ENCODE results near the gene PADI2. TPM values are rescaled to one million over a fixed set of nuclear protein-coding genes. Genes with fewer than 3 reads are reported as not detected.

Gene PADI2
- total and polyA plus RNA-seq, 9 donors, result 37.2 to 81.7 (median 67.8) TPM

DNA sequence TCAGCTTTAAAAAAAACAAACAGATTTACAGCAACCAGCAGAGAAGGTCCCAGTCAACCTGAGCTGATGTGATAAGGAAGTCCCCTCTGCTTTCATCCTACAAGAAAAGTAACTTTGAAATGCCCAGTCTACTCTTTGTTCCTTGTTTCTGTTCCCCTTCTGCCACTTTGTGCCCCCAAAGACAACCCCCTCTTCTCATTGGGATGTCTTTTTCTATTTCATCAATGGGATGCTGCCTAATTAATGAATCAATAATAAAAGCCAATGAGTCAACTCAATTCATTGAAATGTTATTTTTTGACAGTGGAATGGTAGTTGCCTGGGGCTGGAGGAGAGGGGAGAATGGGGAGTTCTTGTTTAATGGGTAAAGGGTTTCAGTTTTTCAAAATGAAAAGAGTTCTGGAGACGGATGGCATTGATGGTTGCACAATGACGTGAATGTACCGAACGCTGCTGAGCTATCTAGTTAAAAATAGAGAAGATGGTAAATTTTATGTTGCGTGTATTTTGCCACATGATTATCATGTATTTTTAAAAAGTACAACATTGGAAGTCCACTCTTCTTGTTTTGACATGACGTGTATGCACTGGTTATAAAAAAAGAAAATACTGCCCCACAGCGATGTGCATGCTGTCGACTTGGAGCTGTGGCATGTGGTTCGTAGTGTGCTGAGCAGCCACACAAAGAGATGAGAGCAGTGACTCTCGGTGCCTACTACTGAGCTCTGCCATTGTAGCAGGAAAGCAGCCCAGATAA is 22.4 kb upstream of the PADI2 start:
- Histone ChIP-seq H3K36me3 (ENCODE audit: control insufficient read depth, insufficient read depth, low read length) (no peaks in the 10 kb centered on the region), H3K27ac (ENCODE audit: low read length) (no peak overlapping the region), H3K4me1 (ENCODE audit: control insufficient read depth, insufficient read depth, low read length) (no peaks in the 10 kb centered on the region), H3K4me3 (ENCODE audit: low read length) (no peak overlapping the region), H3K27me3 (ENCODE audit: control insufficient read depth, insufficient read depth, low read length) (peaks cover 10% of the 10 kb centered on the region), H3K9me3 (replicated peaks; ENCODE audit: control insufficient read depth, low read depth, low read length) (no peaks in the 10 kb centered on the region)
- peak; percentile 30 for DNase-seq
- WGBS (ENCODE audit: insufficient coverage), result 79% methylated on average over 5 of the region's 10 CpGs

DNA sequence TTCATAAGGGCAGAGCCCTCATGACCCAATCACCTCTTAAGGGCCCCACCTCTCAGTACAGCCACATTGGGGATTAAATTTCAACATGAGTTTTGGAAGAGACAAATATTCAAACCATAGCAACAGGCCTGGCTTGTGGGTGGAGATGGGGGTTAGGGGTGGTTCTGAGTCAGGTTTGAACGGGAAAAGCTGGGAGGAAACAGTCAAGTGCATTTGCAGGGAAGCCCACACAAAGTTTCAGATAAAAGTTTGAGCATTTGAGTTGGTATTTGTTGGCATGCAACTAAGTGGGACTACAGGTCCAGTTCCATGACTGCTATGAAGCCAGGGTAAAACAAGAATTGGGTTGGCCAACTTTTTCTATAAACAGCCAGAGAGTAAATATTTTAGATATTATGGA is 21.0 kb upstream of the PADI2 start:
- WGBS (ENCODE audit: insufficient coverage), result 11% methylated on average over 1 of the region's 1 CpG
- H3K27me3 ChIP-seq (ENCODE audit: control insufficient read depth, insufficient read depth, low read length), result peaks cover 17% of the 10 kb centered on the region
- no peak overlapping the region for H3K4me3 ChIP-seq (ENCODE audit: low read length)
- H3K36me3 ChIP-seq (ENCODE audit: control insufficient read depth, insufficient read depth, low read length), result no peaks in the 10 kb centered on the region
- no peaks in the 10 kb centered on the region for H3K9me3 ChIP-seq (replicated peaks; ENCODE audit: control insufficient read depth, low read depth, low read length)
- no peak overlapping the region for H3K27ac ChIP-seq (ENCODE audit: low read length)
- no peak for DNase-seq
- H3K4me1 ChIP-seq (ENCODE audit: control insufficient read depth, insufficient read depth, low read length), result no peaks in the 10 kb centered on the region

DNA sequence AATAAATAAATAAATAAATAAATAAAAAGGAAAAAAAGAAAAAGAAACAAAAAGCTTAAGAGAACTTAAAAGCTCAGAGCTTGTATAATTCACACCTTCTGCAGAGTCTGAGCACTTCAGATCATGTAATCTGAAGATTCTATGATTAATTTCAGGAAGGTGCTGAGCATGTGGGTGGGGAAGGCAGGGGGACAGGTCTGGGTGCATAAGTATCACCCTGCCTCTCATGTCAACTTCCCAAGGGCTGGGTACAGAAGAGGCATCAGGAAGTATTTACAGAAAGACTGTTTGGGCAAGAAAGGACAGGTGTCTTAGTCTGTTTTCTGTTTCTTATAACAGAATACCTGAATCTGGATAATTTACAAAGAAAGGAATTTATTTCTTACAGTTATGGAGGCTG is 20.4 kb upstream of the PADI2 start:
- no peak overlapping the region for H3K4me3 ChIP-seq (ENCODE audit: low read length)
- no peaks in the 10 kb centered on the region for H3K9me3 ChIP-seq (replicated peaks; ENCODE audit: control insufficient read depth, low read depth, low read length)
- H3K36me3 ChIP-seq (ENCODE audit: control insufficient read depth, insufficient read depth, low read length), result no peaks in the 10 kb centered on the region
- DNase-seq, result no peak
- no peaks in the 10 kb centered on the region for H3K4me1 ChIP-seq (ENCODE audit: control insufficient read depth, insufficient read depth, low read length)
- H3K27ac ChIP-seq (ENCODE audit: low read length), result no peak overlapping the region
- peaks cover 17% of the 10 kb centered on the region for H3K27me3 ChIP-seq (ENCODE audit: control insufficient read depth, insufficient read depth, low read length)

DNA sequence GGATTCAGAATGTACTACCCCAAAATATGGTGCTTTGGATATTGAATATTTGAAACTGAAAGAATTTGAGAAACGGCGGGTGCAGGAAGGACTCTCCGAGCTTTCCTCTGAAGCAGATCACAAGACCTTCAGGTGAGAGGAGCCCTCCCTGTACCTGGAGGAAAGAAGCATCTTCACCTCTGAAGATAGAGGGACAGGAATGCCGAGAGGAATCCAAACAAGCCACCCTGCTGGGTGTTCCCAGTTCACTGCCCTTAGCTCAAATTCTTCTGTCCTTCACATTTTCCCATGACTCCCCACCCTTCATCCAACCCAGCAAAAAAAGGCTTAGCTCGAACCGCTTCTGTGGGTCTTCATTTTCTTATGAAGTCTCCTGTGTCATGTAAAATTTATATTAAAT is 18.2 kb upstream of the PADI2 start:
- no peak for DNase-seq
- Histone ChIP-seq H3K4me1 (ENCODE audit: control insufficient read depth, insufficient read depth, low read length) (no peaks in the 10 kb centered on the region), H3K36me3 (ENCODE audit: control insufficient read depth, insufficient read depth, low read length) (no peaks in the 10 kb centered on the region), H3K4me3 (ENCODE audit: low read length) (no peak overlapping the region), H3K9me3 (replicated peaks; ENCODE audit: control insufficient read depth, low read depth, low read length) (no peaks in the 10 kb centered on the region), H3K27ac (ENCODE audit: low read length) (no peak overlapping the region), H3K27me3 (ENCODE audit: control insufficient read depth, insufficient read depth, low read length) (peaks cover 18% of the 10 kb centered on the region)
- no CpG with 5 or more reads among the region's 6 CpGs for WGBS (ENCODE audit: insufficient coverage)

DNA sequence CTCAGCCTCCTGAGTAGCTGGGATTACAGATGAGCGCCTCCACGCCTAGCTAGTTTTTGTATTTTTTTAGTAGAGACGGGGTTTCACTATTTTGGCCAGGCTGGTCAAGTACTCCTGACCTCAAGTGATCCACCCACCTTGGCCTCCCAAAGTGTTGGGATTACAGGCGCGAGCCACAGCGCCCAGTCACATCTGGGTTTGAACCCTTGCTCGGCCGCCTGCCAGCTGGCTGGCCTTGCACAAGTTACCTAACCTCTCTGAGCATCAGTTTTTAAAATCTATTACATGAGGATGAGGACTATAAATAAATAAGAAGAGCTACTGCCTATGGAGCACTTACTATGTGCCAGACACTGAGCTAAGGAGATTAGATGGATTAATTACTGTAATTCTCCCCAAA is 17.7 kb upstream of the PADI2 start:
- Histone ChIP-seq H3K36me3 (ENCODE audit: control insufficient read depth, insufficient read depth, low read length) (no peaks in the 10 kb centered on the region), H3K27me3 (ENCODE audit: control insufficient read depth, insufficient read depth, low read length) (peaks cover 18% of the 10 kb centered on the region), H3K9me3 (replicated peaks; ENCODE audit: control insufficient read depth, low read depth, low read length) (no peaks in the 10 kb centered on the region), H3K4me1 (ENCODE audit: control insufficient read depth, insufficient read depth, low read length) (no peaks in the 10 kb centered on the region), H3K4me3 (ENCODE audit: low read length) (no peak overlapping the region), H3K27ac (ENCODE audit: low read length) (no peak overlapping the region)
- no peak for DNase-seq
- 33% methylated on average over 1 of the region's 8 CpGs for WGBS (ENCODE audit: insufficient coverage)

DNA sequence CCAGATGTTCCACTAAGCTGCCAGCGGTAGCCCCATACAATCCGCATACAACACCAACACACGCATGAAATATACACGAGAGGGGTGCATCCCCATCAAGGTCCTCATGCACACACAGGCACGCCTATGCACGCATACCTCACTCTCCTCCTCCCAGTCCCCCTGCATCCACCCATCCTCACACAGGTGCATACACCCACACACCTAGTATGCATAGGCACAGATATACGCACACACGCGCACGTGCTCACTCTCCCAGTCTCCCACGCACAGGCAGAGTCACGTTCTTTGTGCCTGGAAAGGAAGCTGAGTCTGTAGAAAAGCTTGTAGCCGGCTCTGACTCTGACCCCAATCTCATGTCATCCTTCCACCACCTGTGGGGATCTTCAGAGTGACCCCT is 16.9 kb upstream of the PADI2 start:
- Histone ChIP-seq H3K4me3 (ENCODE audit: low read length) (no peak overlapping the region), H3K9me3 (replicated peaks; ENCODE audit: control insufficient read depth, low read depth, low read length) (no peaks in the 10 kb centered on the region), H3K4me1 (ENCODE audit: control insufficient read depth, insufficient read depth, low read length) (no peaks in the 10 kb centered on the region), H3K27ac (ENCODE audit: low read length) (no peak overlapping the region), H3K36me3 (ENCODE audit: control insufficient read depth, insufficient read depth, low read length) (no peaks in the 10 kb centered on the region), H3K27me3 (ENCODE audit: control insufficient read depth, insufficient read depth, low read length) (peaks cover 18% of the 10 kb centered on the region)
- 84% methylated on average over 9 of the region's 13 CpGs for WGBS (ENCODE audit: insufficient coverage)
- DNase-seq, result no peak

DNA sequence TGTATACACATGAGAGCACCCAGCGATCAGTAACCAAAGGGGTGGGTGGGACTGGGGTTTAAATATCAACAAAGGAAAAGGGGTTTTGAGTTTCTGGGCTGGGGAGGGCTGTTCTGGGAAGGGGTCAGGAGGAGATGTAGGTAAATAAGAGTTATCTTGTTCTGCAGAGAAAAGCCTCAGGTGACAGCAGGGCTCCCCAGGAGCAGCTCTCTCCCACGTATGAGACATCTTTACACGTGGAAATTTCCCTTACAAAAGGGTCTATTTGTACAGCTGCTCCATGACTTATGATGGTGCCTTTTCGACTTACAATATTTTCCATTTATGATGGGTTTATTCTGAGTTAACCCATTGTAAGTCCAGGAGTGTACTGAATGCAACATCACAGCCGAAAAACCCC is 16.3 kb upstream of the PADI2 start:
- no peaks in the 10 kb centered on the region for H3K4me1 ChIP-seq (ENCODE audit: control insufficient read depth, insufficient read depth, low read length)
- H3K27ac ChIP-seq (ENCODE audit: low read length), result no peak overlapping the region
- H3K4me3 ChIP-seq (ENCODE audit: low read length), result no peak overlapping the region
- H3K36me3 ChIP-seq (ENCODE audit: control insufficient read depth, insufficient read depth, low read length), result no peaks in the 10 kb centered on the region
- no peak for DNase-seq
- 100% methylated on average over 1 of the region's 5 CpGs for WGBS (ENCODE audit: insufficient coverage)
- H3K9me3 ChIP-seq (replicated peaks; ENCODE audit: control insufficient read depth, low read depth, low read length), result no peaks in the 10 kb centered on the region
- H3K27me3 ChIP-seq (ENCODE audit: control insufficient read depth, insufficient read depth, low read length), result peaks cover 18% of the 10 kb centered on the region

DNA sequence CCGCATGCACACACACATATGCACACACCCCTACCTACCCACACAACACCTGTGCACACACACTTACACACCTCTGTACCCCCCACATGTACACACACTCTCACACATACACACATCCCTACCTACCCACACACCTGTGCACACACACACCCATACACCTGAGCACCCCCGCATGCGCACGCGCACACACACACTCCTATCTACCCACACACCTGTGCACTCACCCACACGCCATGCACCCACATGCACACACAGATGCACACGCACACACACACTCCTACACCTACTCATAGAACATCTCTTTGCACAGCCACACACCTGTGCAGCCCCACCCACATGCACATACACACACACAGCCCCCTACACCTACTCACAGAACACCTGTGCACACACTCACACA is 15.5 kb upstream of the PADI2 start:
- Histone ChIP-seq H3K27me3 (ENCODE audit: control insufficient read depth, insufficient read depth, low read length) (peaks cover 18% of the 10 kb centered on the region), H3K27ac (ENCODE audit: low read length) (no peak overlapping the region), H3K36me3 (ENCODE audit: control insufficient read depth, insufficient read depth, low read length) (no peaks in the 10 kb centered on the region), H3K4me1 (ENCODE audit: control insufficient read depth, insufficient read depth, low read length) (no peaks in the 10 kb centered on the region), H3K4me3 (ENCODE audit: low read length) (no peak overlapping the region), H3K9me3 (replicated peaks; ENCODE audit: control insufficient read depth, low read depth, low read length) (no peaks in the 10 kb centered on the region)
- WGBS (ENCODE audit: insufficient coverage), result 96% methylated on average over 7 of the region's 7 CpGs
- DNase-seq, result no peak

DNA sequence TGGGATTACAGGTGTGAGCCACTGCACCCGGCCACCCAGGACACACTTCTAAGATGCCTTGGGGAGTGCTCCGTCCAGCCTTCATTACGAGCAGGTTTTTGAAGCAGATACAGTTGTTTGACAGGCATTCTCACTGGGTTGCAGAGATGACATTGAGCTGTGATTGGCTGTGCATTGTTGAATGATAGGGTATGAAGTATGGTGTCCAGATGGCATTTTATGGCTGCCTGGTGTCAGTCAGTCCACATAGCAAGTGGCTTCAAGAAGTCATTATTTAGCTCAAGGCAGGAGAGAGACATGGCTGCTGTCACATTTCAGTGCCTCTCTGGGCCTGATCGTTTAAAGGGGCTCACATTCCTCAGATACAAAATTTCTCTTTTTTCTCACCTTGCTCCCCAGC is 14.8 kb upstream of the PADI2 start:
- Histone ChIP-seq H3K4me1 (ENCODE audit: control insufficient read depth, insufficient read depth, low read length) (no peaks in the 10 kb centered on the region), H3K27me3 (ENCODE audit: control insufficient read depth, insufficient read depth, low read length) (peaks cover 16% of the 10 kb centered on the region), H3K9me3 (replicated peaks; ENCODE audit: control insufficient read depth, low read depth, low read length) (no peaks in the 10 kb centered on the region), H3K4me3 (ENCODE audit: low read length) (no peak overlapping the region), H3K27ac (ENCODE audit: low read length) (no peak overlapping the region), H3K36me3 (ENCODE audit: control insufficient read depth, insufficient read depth, low read length) (no peaks in the 10 kb centered on the region)
- WGBS (ENCODE audit: insufficient coverage), result 70% methylated on average over 3 of the region's 4 CpGs
- DNase-seq, result no peak

DNA sequence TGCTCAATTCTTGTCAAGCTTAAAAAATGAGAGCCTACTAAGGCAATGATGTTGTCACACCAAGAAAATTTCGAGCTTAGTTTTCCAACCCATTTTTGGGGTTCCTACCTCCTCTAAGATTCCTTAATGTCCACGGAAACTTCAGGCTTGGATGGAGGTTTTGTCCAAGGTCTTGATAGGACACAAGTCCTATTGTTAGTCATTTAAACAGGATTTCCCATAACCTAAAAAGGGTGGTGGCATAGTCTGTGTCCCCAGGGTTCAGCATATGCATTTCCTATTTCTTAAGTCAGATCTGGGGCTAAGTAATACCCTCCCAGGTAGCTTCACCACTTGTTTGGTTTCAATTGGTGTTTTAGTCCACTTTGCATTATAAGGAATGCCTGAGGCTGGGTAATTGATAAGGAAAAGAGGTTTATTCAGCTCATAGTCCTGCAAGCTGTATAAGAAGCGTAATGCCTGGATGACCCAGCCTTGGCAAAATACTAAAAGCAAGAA is 10.9 kb upstream of the PADI2 start:
- Histone ChIP-seq H3K36me3 (ENCODE audit: control insufficient read depth, insufficient read depth, low read length) (no peaks in the 10 kb centered on the region), H3K27me3 (ENCODE audit: control insufficient read depth, insufficient read depth, low read length) (peaks cover 4% of the 10 kb centered on the region), H3K4me1 (ENCODE audit: control insufficient read depth, insufficient read depth, low read length) (peaks cover 6% of the 10 kb centered on the region), H3K4me3 (ENCODE audit: low read length) (no peak overlapping the region), H3K27ac (ENCODE audit: low read length) (no peak overlapping the region), H3K9me3 (replicated peaks; ENCODE audit: control insufficient read depth, low read depth, low read length) (no peaks in the 10 kb centered on the region)
- WGBS (ENCODE audit: insufficient coverage), result 100% methylated on average over 1 of the region's 3 CpGs
- DNase-seq, result no peak

DNA sequence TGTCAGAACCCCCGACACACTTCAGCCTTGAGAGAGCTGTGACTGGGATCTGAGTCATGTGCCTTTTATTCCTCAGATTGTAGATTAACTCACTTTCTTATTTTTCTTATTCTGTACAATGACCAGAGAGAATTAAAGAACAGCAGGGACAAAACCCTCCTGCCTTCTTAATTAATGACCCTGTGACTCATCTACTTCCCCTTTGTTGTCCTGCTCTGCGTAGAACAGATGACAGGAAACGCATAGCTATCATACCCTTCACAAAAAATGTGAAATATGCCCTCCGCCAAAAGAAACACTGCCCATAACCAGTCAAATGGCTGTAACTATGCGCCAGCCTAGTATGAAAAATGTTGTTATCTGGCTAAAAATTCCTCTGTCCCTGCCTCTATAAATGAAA is 9.1 kb upstream of the PADI2 start:
- no peak overlapping the region for H3K27ac ChIP-seq (ENCODE audit: low read length)
- WGBS (ENCODE audit: insufficient coverage), result no CpG with 5 or more reads among the region's 5 CpGs
- no peaks in the 10 kb centered on the region for H3K9me3 ChIP-seq (replicated peaks; ENCODE audit: control insufficient read depth, low read depth, low read length)
- H3K36me3 ChIP-seq (ENCODE audit: control insufficient read depth, insufficient read depth, low read length), result no peaks in the 10 kb centered on the region
- peak; percentile 47 for DNase-seq
- H3K4me1 ChIP-seq (ENCODE audit: control insufficient read depth, insufficient read depth, low read length), result peaks cover 6% of the 10 kb centered on the region
- H3K27me3 ChIP-seq (ENCODE audit: control insufficient read depth, insufficient read depth, low read length), result peaks cover 3% of the 10 kb centered on the region
- no peak overlapping the region for H3K4me3 ChIP-seq (ENCODE audit: low read length)
